ENCODE results near the gene KLHL20. TPM values are rescaled to one million over a fixed set of nuclear protein-coding genes. Genes with fewer than 3 reads are reported as not detected.

The KLHL20 gene
- total and polyA plus RNA-seq, 2 donors (not counting 3 experiments of a cell fraction or from before 2014, with no cell fraction given): 14.0 to 26.9 TPM

- Histone ChIP-seq H3K9me1 (replicated peaks; ENCODE audit: control insufficient read depth, extremely low read depth, insufficient read depth, low read length) (no peaks in the 10 kb centered on the region), H3K79me2 (ENCODE audit: control insufficient read depth, insufficient read depth, low read length) (peaks cover 86% of the 10 kb centered on the region), H3K4me2 (ENCODE audit: insufficient read depth, low read length) (no peak overlapping the region), H4K20me1 (replicated peaks; ENCODE audit: control insufficient read depth, extremely low read depth, insufficient read depth, low read length) (no peaks in the 10 kb centered on the region), H3K27me3 (ENCODE audit: control insufficient read depth in 2 of 2, insufficient read depth in 2 of 2, low read length in 2 of 2) (no peaks in the 10 kb centered on the region), H3K9me3 (replicated peaks; ENCODE audit: control insufficient read depth, insufficient read depth, low read length) (no peaks in the 10 kb centered on the region), H3K36me3 (ENCODE audit: control insufficient read depth in 2 of 2, extremely low read depth in 1 of 2, insufficient read depth in 2 of 2, low read length in 2 of 2) (no peaks in the 10 kb centered on the region), H3K9ac (replicated peaks; ENCODE audit: extremely low read depth, insufficient read depth, low read length) (no peak overlapping the region), H3K4me1 (ENCODE audit: control insufficient read depth, extremely low read depth, insufficient read depth, low read length) (peaks cover 9% of the 10 kb centered on the region), H2AFZ (ENCODE audit: low read depth, low read length) (no peak overlapping the region), H3K27ac (ENCODE audit: insufficient read depth, low read depth, low read length) (no peak overlapping the region), H3K4me3 (replicated peaks in 1 of 3; ENCODE audit: insufficient read depth in 1 of 3, low read depth in 1 of 3, low read length in 3 of 3) (no peak overlapping the region)
- ChIA-PET CTCF (no interaction called here), POLR2A (no interaction called here)
- no peak for TF ChIP-seq EZH2 (IDR thresholded peaks at IDR 0.05; ENCODE audit: borderline replicate concordance, low read depth, low read length, severe bottlenecking)
- TF ChIP-seq JUN (IDR thresholded peaks at IDR 0.05; ENCODE audit: borderline replicate concordance, insufficient read depth, insufficient read length, low read depth): no peak
- no peak for TF ChIP-seq CTCF (IDR thresholded peaks at IDR 0.05; ENCODE audit: extremely low read depth in 1 of 2, insufficient read depth in 1 of 2, low read depth in 1 of 2, low read length in 2 of 2)
- TF ChIP-seq POLR2A (IDR thresholded peaks at IDR 0.05; ENCODE audit: low read depth, low read length): no peak
- no peak for TF ChIP-seq FOS (IDR thresholded peaks at IDR 0.05; ENCODE audit: borderline replicate concordance, insufficient read depth, low read length)
- TF ChIP-seq GATA2 (IDR thresholded peaks at IDR 0.05; ENCODE audit: insufficient read depth, insufficient read length, low read depth, low read length): no peak
- TF ChIP-seq MYC (IDR thresholded peaks at IDR 0.05; ENCODE audit: low read depth, low read length): no peak
- TF ChIP-seq MAX (IDR thresholded peaks at IDR 0.05; ENCODE audit: insufficient read depth, insufficient read length): no peak
- TF ChIP-seq POLR2AphosphoS5 (IDR thresholded peaks at IDR 0.05; ENCODE audit: insufficient read depth, low read depth, low read length): no peak
- FAIRE-seq (no peak), DNase-seq (ENCODE audit: low read depth, low spot score) (no peak)
- dilution Hi-C loops (cut with MboI; ENCODE audit: extremely low pct_ligation_motif_present, low sequenced_read_pairs) (no loop called here), intact Hi-C loops (cut with micrococcal nuclease) (no loop called here)
- no TSS peak for BruUV-seq (replicated peaks)
These were observed 103.7 kb downstream of the KLHL20 start for GRCh38 chr1:173818459-173818858.

All from endothelial cell of umbilical vein (primary cell).